K562 (cell line): ENCODE results near the gene ASB11.

ENCODE experiments used
- CBX2 ChIP-seq: fragments of 200-600 bp; sonication (generic); IDR thresholded peaks from one replicate; pipeline ENCODE4 v1.6.1; 2012; ENCODE audit warnings: mild to moderate bottlenecking, low read length, inconsistent platforms; ENCODE audit not compliant: insufficient read depth, poor library complexity, severe bottlenecking
- GABPB1 ChIP-seq: sonication (generic); formaldehyde crosslinking; IDR thresholded peaks from 2 replicates; pipeline ENCODE4 v1.8.0; 2022; ENCODE audit warnings: mild to moderate bottlenecking, missing genetic modification reagents
- HLTF ChIP-seq: fragments of 450-650 bp; IDR thresholded peaks from 2 replicates; pipeline ENCODE4 v1.6.1; 2016
- POLR2AphosphoS5 ChIP-seq: IDR thresholded peaks from 2 replicates; pipeline ENCODE4 v1.6.1; 2011; ENCODE audit warnings: mild to moderate bottlenecking, low read depth, low read length, moderate library complexity; ENCODE audit not compliant: control insufficient read depth, insufficient read depth
- POLR3G ChIP-seq: IDR thresholded peaks from 2 replicates; pipeline ENCODE4 v1.6.1; 2011; ENCODE audit not compliant: insufficient read length, insufficient replicate concordance; ENCODE audit errors: extremely low read depth
- YY1 ChIP-seq, 3 experiments: IDR thresholded peaks; 2 replicates each; pipeline ENCODE4 v1.6.1; 2011; ENCODE audit warnings: low read length in 2 of 3, mild to moderate bottlenecking in 2 of 3, moderate library complexity in 2 of 3, borderline replicate concordance in 1 of 3, control low read depth in 1 of 3, low read depth in 1 of 3; ENCODE audit not compliant: insufficient read depth in 3 of 3, insufficient replicate concordance in 2 of 3, control insufficient read depth in 1 of 3, insufficient read length in 1 of 3; ENCODE audit errors: extremely low read depth in 1 of 3
- ZFP36 ChIP-seq: fragments of 150-350 bp; IDR thresholded peaks from 2 replicates; pipeline ENCODE4 v1.6.1; 2018; ENCODE audit warnings: low read length, low read depth; ENCODE audit not compliant: partially characterized antibody
- TF ChIP-seq, protein P1 (sequence below), 3 experiments: IDR thresholded peaks in 2 of 3; conservative IDR thresholded peaks in 1 of 3; 2 replicates each; pipeline ENCODE4 v1.5.1; 2011 to 2012; ENCODE audit warnings: low read length in 3 of 3, mild to moderate bottlenecking in 3 of 3, control low read depth in 2 of 3, improper control_type of control experiment in 1 of 3, inconsistent platforms in 1 of 3, low read depth in 1 of 3, mixed read lengths in 1 of 3, moderate library complexity in 1 of 3; ENCODE audit not compliant: insufficient read depth in 2 of 3
- TF ChIP-seq, protein P2 (sequence below): fragments of 250-450 bp; sonication (Bioruptor Pico); IDR thresholded peaks from 2 replicates; pipeline ENCODE4 v1.8.0; 2022; ENCODE audit warnings: inconsistent platforms

- TF ChIP-seq, protein P1, sequence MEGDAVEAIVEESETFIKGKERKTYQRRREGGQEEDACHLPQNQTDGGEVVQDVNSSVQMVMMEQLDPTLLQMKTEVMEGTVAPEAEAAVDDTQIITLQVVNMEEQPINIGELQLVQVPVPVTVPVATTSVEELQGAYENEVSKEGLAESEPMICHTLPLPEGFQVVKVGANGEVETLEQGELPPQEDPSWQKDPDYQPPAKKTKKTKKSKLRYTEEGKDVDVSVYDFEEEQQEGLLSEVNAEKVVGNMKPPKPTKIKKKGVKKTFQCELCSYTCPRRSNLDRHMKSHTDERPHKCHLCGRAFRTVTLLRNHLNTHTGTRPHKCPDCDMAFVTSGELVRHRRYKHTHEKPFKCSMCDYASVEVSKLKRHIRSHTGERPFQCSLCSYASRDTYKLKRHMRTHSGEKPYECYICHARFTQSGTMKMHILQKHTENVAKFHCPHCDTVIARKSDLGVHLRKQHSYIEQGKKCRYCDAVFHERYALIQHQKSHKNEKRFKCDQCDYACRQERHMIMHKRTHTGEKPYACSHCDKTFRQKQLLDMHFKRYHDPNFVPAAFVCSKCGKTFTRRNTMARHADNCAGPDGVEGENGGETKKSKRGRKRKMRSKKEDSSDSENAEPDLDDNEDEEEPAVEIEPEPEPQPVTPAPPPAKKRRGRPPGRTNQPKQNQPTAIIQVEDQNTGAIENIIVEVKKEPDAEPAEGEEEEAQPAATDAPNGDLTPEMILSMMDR (IDR thresholded peaks at IDR 0.05 in 2 of 3, conservative IDR thresholded peaks at IDR 0.05 in 1 of 3; ENCODE audit: insufficient read depth in 2 of 3, low read depth in 1 of 3, low read length in 3 of 3), result no peak
- TF ChIP-seq POLR2AphosphoS5 (no peak), POLR3G (no peak), GABPB1 (CRISPR knock-in tag) (no peak), YY1 (IDR thresholded peaks at IDR 0.05; ENCODE audit: borderline replicate concordance in 1 of 3, control insufficient read depth in 1 of 3, extremely low read depth in 1 of 3, insufficient read depth in 3 of 3, insufficient read length in 1 of 3, insufficient replicate concordance in 2 of 3, low read depth in 1 of 3, low read length in 2 of 3) (no peak), ZFP36 (no peak), HLTF (no peak), CBX2 (no peak)
- TF ChIP-seq, protein P2, sequence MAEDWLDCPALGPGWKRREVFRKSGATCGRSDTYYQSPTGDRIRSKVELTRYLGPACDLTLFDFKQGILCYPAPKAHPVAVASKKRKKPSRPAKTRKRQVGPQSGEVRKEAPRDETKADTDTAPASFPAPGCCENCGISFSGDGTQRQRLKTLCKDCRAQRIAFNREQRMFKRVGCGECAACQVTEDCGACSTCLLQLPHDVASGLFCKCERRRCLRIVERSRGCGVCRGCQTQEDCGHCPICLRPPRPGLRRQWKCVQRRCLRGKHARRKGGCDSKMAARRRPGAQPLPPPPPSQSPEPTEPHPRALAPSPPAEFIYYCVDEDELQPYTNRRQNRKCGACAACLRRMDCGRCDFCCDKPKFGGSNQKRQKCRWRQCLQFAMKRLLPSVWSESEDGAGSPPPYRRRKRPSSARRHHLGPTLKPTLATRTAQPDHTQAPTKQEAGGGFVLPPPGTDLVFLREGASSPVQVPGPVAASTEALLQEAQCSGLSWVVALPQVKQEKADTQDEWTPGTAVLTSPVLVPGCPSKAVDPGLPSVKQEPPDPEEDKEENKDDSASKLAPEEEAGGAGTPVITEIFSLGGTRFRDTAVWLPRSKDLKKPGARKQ (CRISPR knock-in tag), result no peak
Observed at GRCh38 chrX:15322472-15322871, 7.0 kb upstream of the ASB11 start.
